Caco-2 (cell line): ENCODE data around the gene C1S. TPM values are rescaled to one million over a fixed set of nuclear protein-coding genes. Genes with fewer than 3 reads are reported as not detected.
A peak's percentile ranks its signal among the peaks of the same experiment; 100 is the strongest.
"Not testable (repeated sequence)": the region's sequence is repeated elsewhere in the genome, so short reads cannot be mapped to it uniquely, and the experiment has no call there.

Experiments
- BruUV-seq: library from RNA; stranded (reverse); fragments of 400-500 nt; replicated peaks from 2 replicates; lab custom pipeline; 2021; lab: Mats Ljungman, UMichigan
- CTCF ChIA-PET: fragments of 300-600 bp; sonication (Branson Sonifier 250); formaldehyde crosslinking; loops from one replicate; lab custom pipeline; 2022; ENCODE audit warnings: antibody characterized with exemption; lab: Charles Lee
- POLR2A ChIA-PET: fragments of 300-600 bp; sonication (Branson Sonifier 250); formaldehyde crosslinking; loops from one replicate; lab custom pipeline; 2022; ENCODE audit warnings: antibody characterized with exemption; lab: Charles Lee
- DNase-seq, 2 experiments: peaks; one replicate each; pipeline versions ENCODE4 v3.0.0 to v3.0.0-alpha.2; 2020 to 2022
- H3K27me3 ChIP-seq: replicated peaks from 2 replicates; pipeline ENCODE4 v1.6.0; 2011; ENCODE audit warnings: low read length; ENCODE audit not compliant: control insufficient read depth, insufficient read depth
- H3K36me3 ChIP-seq: 2 replicates; pipeline ENCODE4 v1.5.1; 2011; ENCODE audit warnings: low read length; ENCODE audit not compliant: control insufficient read depth, insufficient read depth
- H3K4me1 ChIP-seq: fragments of 250-450 bp; sonication (Bioruptor Pico); 2 replicates; pipeline ENCODE4 v1.5.1; 2020; ENCODE audit warnings: mild to moderate bottlenecking
- H3K4me3 ChIP-seq: 2 replicates; pipeline ENCODE4 v1.5.1; 2011; ENCODE audit warnings: low read depth, mild to moderate bottlenecking, control low read depth, low read length
- H3K9me3 ChIP-seq: fragments of 250-450 bp; sonication (Bioruptor Pico); 2 replicates; pipeline ENCODE4 v1.5.1; 2020; ENCODE audit warnings: mild to moderate bottlenecking, moderate library complexity
- H3K27ac Mint-ChIP-seq: one replicate; pipeline ENCODE4 v1.8.0; 2022; ENCODE audit warnings: mixed read lengths; ENCODE audit not compliant: unreplicated experiment
- H3K27me3 Mint-ChIP-seq: one replicate; pipeline ENCODE4 v1.8.0; 2022; ENCODE audit warnings: mixed read lengths; ENCODE audit not compliant: insufficient read depth, unreplicated experiment
- H3K36me3 Mint-ChIP-seq: one replicate; pipeline ENCODE4 v1.8.0; 2022; ENCODE audit warnings: mild to moderate bottlenecking, mixed read lengths; ENCODE audit not compliant: insufficient read depth, unreplicated experiment
- H3K4me1 Mint-ChIP-seq: one replicate; pipeline ENCODE4 v1.8.0; 2022; ENCODE audit warnings: low read depth, mixed read lengths; ENCODE audit not compliant: unreplicated experiment
- H3K4me3 Mint-ChIP-seq: one replicate; pipeline ENCODE4 v1.8.0; 2022; ENCODE audit warnings: mild to moderate bottlenecking, moderate library complexity, mixed read lengths; ENCODE audit not compliant: unreplicated experiment
- H3K9me3 Mint-ChIP-seq: one replicate; pipeline ENCODE4 v1.8.0; 2022; ENCODE audit warnings: mixed read lengths; ENCODE audit not compliant: unreplicated experiment
- CTCF ChIP-seq, 2 experiments: fragments of 200-600 bp in 1 of 2; IDR thresholded peaks; 1 replicate in 1 of 2; 2 replicates in 1 of 2; pipeline versions ENCODE4 v1.5.1 to v1.8.0; 2011 to 2022; ENCODE audit warnings: antibody characterized with exemption in 1 of 2, control low read depth in 1 of 2, inconsistent platforms in 1 of 2, low read depth in 1 of 2, low read length in 1 of 2, mild to moderate bottlenecking in 1 of 2, moderate library complexity in 1 of 2; ENCODE audit not compliant: insufficient read depth in 1 of 2, severe bottlenecking in 1 of 2, unreplicated experiment in 1 of 2
- intact Hi-C: fragments of 100-400 bp; cut with micrococcal nuclease; formaldehyde crosslinking; loops from one replicate; pipeline ENCODE4 v1.10.0; 2022; ENCODE audit not compliant: unreplicated experiment
- total RNA-seq: library from RNA; stranded (reverse); gene quantifications from 2 replicates; pipeline ENCODE4 v1.2.3, GENCODE V29; 2022

Gene C1S
- total RNA-seq, 1 experiment from 2014 or later = 6.1 TPM

- Mint-ChIP-seq H3K36me3 (peaks cover 22% of the 10 kb centered on the region), H3K27me3 (no peaks in the 10 kb centered on the region), H3K9me3 (peaks cover 15% of the 10 kb centered on the region), H3K4me3 (no peak overlapping the region), H3K4me1 (peaks cover under 1% of the 10 kb centered on the region), H3K27ac (no peak overlapping the region)
- POLR2A ChIA-PET = interaction anchor here (0.6 kb wide), 1 partner anchor 180 kb away, joined by 3 read pairs; no protein-coding TSS in a partner anchor
- no peaks in the 10 kb centered on the region for H3K27me3 ChIP-seq
- no peaks in the 10 kb centered on the region for H3K4me1 ChIP-seq
- intact Hi-C loops = no loop called here
- CTCF ChIA-PET = no interaction called here
- H3K4me3 ChIP-seq = no peak overlapping the region
- peaks cover 5% of the 10 kb centered on the region for H3K36me3 ChIP-seq
- BruUV-seq = no TSS peak
- peaks cover 15% of the 10 kb centered on the region for H3K9me3 ChIP-seq
- TF ChIP-seq CTCF (IDR thresholded peaks at IDR 0.05; ENCODE audit: insufficient read depth in 1 of 2, low read depth in 1 of 2, low read length in 1 of 2, severe bottlenecking in 1 of 2, unreplicated experiment in 1 of 2) = no peak
- peak in 1 of 2 experiments; percentile 30 for DNase-seq
Observed at GRCh38 chr12:7102582-7102981, 42.1 kb downstream of the C1S start.

GRCh38 chr12:7103837-7104584 lies 43.5 kb downstream of the C1S start:
- no peak overlapping the region for H3K4me3 ChIP-seq
- Mint-ChIP-seq H3K36me3 (peaks cover 36% of the 10 kb centered on the region), H3K9me3 (peaks cover 15% of the 10 kb centered on the region), H3K4me1 (peaks cover 5% of the 10 kb centered on the region), H3K27ac (no peak overlapping the region), H3K4me3 (no peak overlapping the region), H3K27me3 (no peaks in the 10 kb centered on the region)
- intact Hi-C loops = no loop called here
- H3K4me1 ChIP-seq = no peaks in the 10 kb centered on the region
- peaks cover 5% of the 10 kb centered on the region for H3K36me3 ChIP-seq
- POLR2A ChIA-PET = no interaction called here
- H3K9me3 ChIP-seq = peaks cover 15% of the 10 kb centered on the region
- CTCF ChIA-PET = interaction anchor here (0.7 kb wide), 1 partner anchor 47 kb away, joined by 3 read pairs; no protein-coding TSS in a partner anchor
- BruUV-seq = no TSS peak
- peak in 1 of 2 experiments; percentile 21 for DNase-seq
- no peaks in the 10 kb centered on the region for H3K27me3 ChIP-seq
- no peak for TF ChIP-seq CTCF (IDR thresholded peaks at IDR 0.05; ENCODE audit: insufficient read depth in 1 of 2, low read depth in 1 of 2, low read length in 1 of 2, severe bottlenecking in 1 of 2, unreplicated experiment in 1 of 2)

DNA sequence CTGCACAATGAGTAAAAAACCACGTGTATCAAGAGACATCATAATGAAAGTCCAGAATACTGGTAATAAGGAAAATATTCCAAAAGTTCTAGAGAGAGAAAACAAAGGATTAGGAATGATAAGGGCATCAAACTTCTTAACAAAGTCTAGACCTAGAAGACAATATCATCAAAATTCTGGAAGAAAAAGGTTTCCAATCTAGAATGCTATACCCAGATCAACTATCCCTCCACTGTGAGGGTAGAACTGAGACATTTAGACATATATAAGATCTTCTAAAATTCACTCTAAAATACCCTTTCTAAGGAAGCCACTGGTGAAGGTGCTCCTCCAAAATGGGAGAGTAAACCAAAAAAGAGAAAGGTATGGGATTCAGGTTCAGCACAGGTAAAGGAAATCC lies 45.6 kb downstream of the C1S start:
- Mint-ChIP-seq H3K36me3 (peaks cover 32% of the 10 kb centered on the region), H3K4me3 (no peak overlapping the region), H3K4me1 (peaks cover 12% of the 10 kb centered on the region), H3K27me3 (no peaks in the 10 kb centered on the region), H3K27ac (no peak overlapping the region), H3K9me3 (peaks cover 15% of the 10 kb centered on the region)
- BruUV-seq = no TSS peak
- no peak overlapping the region for H3K4me3 ChIP-seq
- ChIA-PET CTCF (no interaction called here), POLR2A (no interaction called here)
- no peak for TF ChIP-seq CTCF (IDR thresholded peaks at IDR 0.05; ENCODE audit: insufficient read depth in 1 of 2, low read depth in 1 of 2, low read length in 1 of 2, severe bottlenecking in 1 of 2, unreplicated experiment in 1 of 2)
- no peaks in the 10 kb centered on the region for H3K4me1 ChIP-seq
- intact Hi-C loops = loop anchor here (5.0 kb wide), 1 partner anchor 89 kb away; the partner anchor contains the start of gene LPCAT3
- peaks cover 3% of the 10 kb centered on the region for H3K36me3 ChIP-seq
- no peak for DNase-seq
- peaks cover 15% of the 10 kb centered on the region for H3K9me3 ChIP-seq
- no peaks in the 10 kb centered on the region for H3K27me3 ChIP-seq

GRCh38 chr12:7107181-7107580 lies 46.7 kb downstream of the C1S start:
- POLR2A ChIA-PET = interaction anchor here (0.6 to 3.1 kb wide), 4 partner anchors 13 to 829 kb away, joined by 3 to 50 read pairs (median 4); partner anchors contain the start of genes C12orf57 and RNU7-1
- H3K4me3 ChIP-seq = not testable (repeated sequence)
- intact Hi-C loops = loop anchor here (5.0 kb wide), 1 partner anchor 90 kb away; the partner anchor contains the start of gene LPCAT3

More at GRCh38 chr12:7107181-7107580, 46.7 kb downstream of the C1S start:
- peak overlapping the region; percentile 85 for H3K4me3 Mint-ChIP-seq
- peak in 1 of 2 experiments; percentile 14 for DNase-seq
- not testable (repeated sequence) for H3K36me3 ChIP-seq, H3K27me3 Mint-ChIP-seq, H3K27ac Mint-ChIP-seq, H3K4me1 ChIP-seq, BruUV-seq, H3K27me3 ChIP-seq
- peaks cover 12% of the 10 kb centered on the region for H3K4me1 Mint-ChIP-seq
- peaks cover 15% of the 10 kb centered on the region for H3K9me3 Mint-ChIP-seq
- H3K36me3 Mint-ChIP-seq = peaks cover 32% of the 10 kb centered on the region
- CTCF ChIA-PET = interaction anchor here (0.7 to 3.4 kb wide), 8 partner anchors 13 to 216 kb away, joined by 3 to 58 read pairs (median 7); partner anchors contain the start of genes C12orf57, C1R and RNU7-1
- peaks cover 15% of the 10 kb centered on the region for H3K9me3 ChIP-seq
